K562 (cell line): Measurements from ENCODE around the gene ETNK2. TPM values are rescaled to one million over a fixed set of nuclear protein-coding genes. Genes with fewer than 3 reads are reported as not detected.

Experiments
- ATAC-seq: fragments of 200-7000 bp; cut with Tn5 transposase; 3 replicates; pipeline ENCODE4 v1.9.1; 2020; ENCODE audit warnings: moderate library complexity
- BruUV-seq: library from RNA; stranded (reverse); fragments of 400-500 nt; replicated peaks from 2 replicates; lab custom pipeline; 2021; lab: Mats Ljungman, UMichigan
- CTCF ChIA-PET: fragments of 300-600 bp; formaldehyde crosslinking; extraction: SDS; loops from one replicate; lab custom pipeline; 2021; ENCODE audit warnings: low intra/inter-chr PET ratio; lab: Yijun Ruan, JAX
- POLR2A ChIA-PET: fragments of 300-600, 350-650 bp; sonication (Branson Sonifier 250); formaldehyde crosslinking; extraction: SDS; loops from one replicate; lab custom pipeline; 2021; ENCODE audit warnings: antibody characterized with exemption, inconsistent platforms; lab: Yijun Ruan, JAX
- DNase-seq, 4 experiments: peaks; one replicate each; pipeline versions ENCODE4 v3.0.0 to v3.0.0-alpha.2; 2011 to 2018; ENCODE audit warnings: low spot score in 3 of 4, mixed read lengths in 3 of 4; ENCODE audit errors: extremely low read depth in 1 of 4
- FAIRE-seq: peaks from 2 replicates; lab custom pipeline; 2011; peaks lifted over from hg19 to GRCh38; lab: Jason Lieb, UNC
- H2AFZ ChIP-seq: 2 replicates; pipeline ENCODE4 v1.6.0; 2011; ENCODE audit warnings: low read depth, low read length, control low read depth, inconsistent platforms
- H3K27ac ChIP-seq: fragments of 200-600 bp; 3 replicates; pipeline ENCODE4 v1.8.0; 2011; ENCODE audit warnings: low read depth, mild to moderate bottlenecking, control low read depth, inconsistent platforms, low read length, moderate library complexity, mixed read lengths; ENCODE audit errors: extremely low read depth
- H3K27me3 ChIP-seq, 2 experiments: fragments of 300-600 bp in 1 of 2; 2 replicates in 1 of 2; 3 replicates in 1 of 2; pipeline versions ENCODE4 v1.6.0 to v1.8.0; 2011; ENCODE audit warnings: inconsistent platforms in 2 of 2, low read length in 2 of 2, mild to moderate bottlenecking in 1 of 2, mixed read lengths in 1 of 2, moderate library complexity in 1 of 2; ENCODE audit not compliant: control insufficient read depth in 2 of 2, insufficient read depth in 2 of 2
- H3K36me3 ChIP-seq: fragments of 300-600 bp; 3 replicates; pipeline ENCODE4 v1.8.0; 2011; ENCODE audit warnings: mild to moderate bottlenecking, low read length, inconsistent platforms; ENCODE audit not compliant: control insufficient read depth, insufficient read depth
- H3K4me1 ChIP-seq, 2 experiments: fragments of 200-600 bp in 1 of 2; replicated peaks in 1 of 2; 2 replicates in 1 of 2; 3 replicates in 1 of 2; pipeline versions ENCODE4 v1.5.1 to v1.8.0; 2011; ENCODE audit warnings: inconsistent platforms in 2 of 2, low read length in 2 of 2, mild to moderate bottlenecking in 1 of 2, mixed read lengths in 1 of 2, moderate library complexity in 1 of 2; ENCODE audit not compliant: control insufficient read depth in 2 of 2, insufficient read depth in 2 of 2
- H3K4me2 ChIP-seq: 2 replicates; pipeline ENCODE4 v1.6.1; 2011; ENCODE audit warnings: low read length, control low read depth, inconsistent platforms, mixed read lengths; ENCODE audit not compliant: insufficient read depth
- H3K4me3 ChIP-seq: fragments of 200-600 bp; sonication (generic), shearing (Covaris generic); 2 replicates; pipeline ENCODE4 v1.5.1; 2016; ENCODE audit warnings: control low read depth, inconsistent platforms
- H3K79me2 ChIP-seq: fragments of 200-600 bp; 3 replicates; pipeline ENCODE4 v1.8.0; 2011; ENCODE audit warnings: low read length, inconsistent platforms; ENCODE audit not compliant: control insufficient read depth, insufficient read depth
- H3K9ac ChIP-seq, 2 experiments: 2 replicates each; pipeline versions ENCODE4 v1.6.0 to v1.6.1; 2011; ENCODE audit warnings: low read depth in 2 of 2, low read length in 2 of 2, control low read depth in 1 of 2, inconsistent platforms in 1 of 2, mild to moderate bottlenecking in 1 of 2, mixed read lengths in 1 of 2; ENCODE audit not compliant: insufficient read depth in 1 of 2
- H3K9me1 ChIP-seq: one replicate; pipeline ENCODE4 v1.6.0; 2011; ENCODE audit warnings: inconsistent platforms, mild to moderate bottlenecking, low read length, moderate library complexity; ENCODE audit not compliant: control insufficient read depth, insufficient read depth
- H3K9me3 ChIP-seq: replicated peaks from 2 replicates; pipeline ENCODE4 v1.5.1; 2011; ENCODE audit warnings: low read depth, low read length, inconsistent platforms; ENCODE audit not compliant: control insufficient read depth, insufficient read depth
- H4K20me1 ChIP-seq: replicated peaks from 2 replicates; pipeline ENCODE4 v1.6.1; 2011; ENCODE audit warnings: low read length, inconsistent platforms, mixed read lengths; ENCODE audit not compliant: control insufficient read depth, insufficient read depth
- CREB3 ChIP-seq: fragments of 450-650 bp; conservative IDR thresholded peaks from 2 replicates; pipeline ENCODE4 v1.6.1; 2016; ENCODE audit warnings: missing genetic modification characterization, low read depth, mild to moderate bottlenecking, missing compliant biosample characterization, moderate library complexity
- MAZ ChIP-seq, 2 experiments: fragments of 450-650 bp in 1 of 2; sonication (generic) in 1 of 2; formaldehyde crosslinking; IDR thresholded peaks in 1 of 2; conservative IDR thresholded peaks in 1 of 2; 2 replicates each; pipeline versions ENCODE4 v1.4.0 to v1.5.0; 2020; ENCODE audit warnings: mild to moderate bottlenecking in 1 of 2, missing genetic modification reagents in 1 of 2
- NFIX ChIP-seq: fragments of 250-450 bp; sonication (Bioruptor Pico); IDR thresholded peaks from 2 replicates; pipeline ENCODE4 v1.4.0; 2020; ENCODE audit warnings: low read depth, mild to moderate bottlenecking, moderate library complexity
- RAD21 ChIP-seq, 2 experiments: fragments of 250-450 bp in 1 of 2; fragments of 450-650 bp in 1 of 2; sonication (Bioruptor Pico) in 1 of 2; formaldehyde crosslinking in 1 of 2; IDR thresholded peaks in 1 of 2; conservative IDR thresholded peaks in 1 of 2; 2 replicates each; pipeline versions ENCODE4 v1.4.0 to v1.8.0; 2020 to 2022; ENCODE audit warnings: mild to moderate bottlenecking in 2 of 2, moderate library complexity in 1 of 2
- SIN3A ChIP-seq, 2 experiments: fragments of 150-350 bp in 1 of 2; IDR thresholded peaks; 2 replicates each; pipeline ENCODE4 v1.6.1; 2011 to 2016; ENCODE audit warnings: borderline replicate concordance in 2 of 2, low read depth in 2 of 2, low read length in 2 of 2, mild to moderate bottlenecking in 2 of 2, moderate library complexity in 2 of 2; ENCODE audit not compliant: control insufficient read depth in 1 of 2
- SMARCC2 ChIP-seq: fragments of 450-650 bp; IDR thresholded peaks from 2 replicates; pipeline ENCODE4 v1.6.1; 2017; ENCODE audit warnings: antibody characterized with exemption, moderate library complexity, mild to moderate bottlenecking, low read depth
- VEZF1 ChIP-seq: fragments of 200-800 bp; sonication (Bioruptor generic); IDR thresholded peaks from 2 replicates; pipeline ENCODE4 v1.6.1; 2017; ENCODE audit warnings: missing genetic modification characterization, missing compliant biosample characterization
- XRCC5 ChIP-seq: fragments of 200-400 bp; formaldehyde crosslinking; IDR thresholded peaks from 2 replicates; pipeline ENCODE4 v1.6.1; 2017; ENCODE audit warnings: low read depth, mild to moderate bottlenecking, low read length
- ZBTB43 ChIP-seq: sonication (generic); formaldehyde crosslinking; IDR thresholded peaks from 2 replicates; pipeline ENCODE4 v1.8.0; 2023; ENCODE audit warnings: mild to moderate bottlenecking, missing genetic modification reagents
- ZNF347 ChIP-seq: fragments of 450-650 bp; formaldehyde crosslinking; IDR thresholded peaks from 2 replicates; pipeline ENCODE4 v1.4.0; 2020; ENCODE audit warnings: low read depth, mild to moderate bottlenecking, moderate library complexity
- WGBS: fragments of 100-300 bp; shearing (Covaris generic); methylation state at CpG from one replicate; pipeline ENCODE4 v1.1.6; 2016; ENCODE audit warnings: low coverage, mixed read lengths; ENCODE audit not compliant: insufficient coverage; ENCODE audit errors: missing lambda C conversion rate; 5-methylcytosine and 5-hydroxymethylcytosine counted together
- in situ Hi-C: fragments of 300-500 bp; cut with MboI; formaldehyde crosslinking; loops from 4 replicates; pipeline ENCODE4 v1.15.0; 2018; ENCODE audit warnings: inconsistent platforms, mixed read lengths
- intact Hi-C: fragments of 100-400 bp; cut with micrococcal nuclease; formaldehyde crosslinking; loops from 2 replicates; pipeline ENCODE4 v1.14.2; 2022
- polyA plus RNA-seq, 8 experiments: library from polyadenylated mRNA; depleted of rRNA in 4 of 8; stranded (reverse) in 5 of 8; unstranded in 3 of 8; fragments of >200 nt; fragmentation: Nextera tagmentation in 2 of 8; fragmentation: Illumina TruSeq in 1 of 8; extraction: Ambion mirVana in 2 of 8; extraction: Trizol in 1 of 8; gene quantifications; 2 replicates each; pipeline versions ENCODE4 v1.2.1 to v1.2.3, GENCODE V29; 2011 to 2014; ENCODE audit warnings: inconsistent platforms in 1 of 8, missing spikeins in 1 of 8
- total RNA-seq, 7 experiments: library from RNA; depleted of rRNA in 6 of 7; stranded (reverse); fragments of >200 nt in 6 of 7; fragmentation: Illumina TruSeq in 2 of 7; extraction: Trizol in 2 of 7; gene quantifications; 2 replicates each; pipeline versions ENCODE4 v1.2.1 to v1.2.3, GENCODE V29; 2011 to 2021; ENCODE audit warnings: low replicate concordance in 1 of 7

Gene ETNK2
- total and polyA plus RNA-seq, 9 of the 15 experiments (the other 6 are each of a cell fraction or from before 2014, with no cell fraction given): 0.03 to 0.38 (median 0.13) TPM; not detected in 4

GRCh38 chr1:204127597-204128242 is 24.1 kb downstream of the ETNK2 start:
- WGBS: 0% methylated on average over 5 of the region's 5 CpGs
- Histone ChIP-seq H2AFZ (no peak overlapping the region), H3K4me1 (peaks cover 0 to 15% of the 10 kb centered on the region in 2 experiments; a peak in 2 of 5 replicates), H3K9me1 (no peaks in the 10 kb centered on the region), H3K9ac (no peak overlapping the region), H3K4me2 (no peak overlapping the region), H3K4me3 (no peak overlapping the region), H3K27me3 (peaks cover 27 to 46% of the 10 kb centered on the region in 2 experiments; a peak in 4 of 5 replicates), H3K79me2 (no peaks in the 10 kb centered on the region), H3K36me3 (no peaks in the 10 kb centered on the region), H3K9me3 (no peaks in the 10 kb centered on the region), H3K27ac (no peak overlapping the region), H4K20me1 (peaks cover 1% of the 10 kb centered on the region; the same call in 1 of the 2 replicates)
- peak; percentile 50 to 71 (median 64) for DNase-seq
- FAIRE-seq: peak; percentile 35
- ChIA-PET POLR2A (interaction anchor here (1.0 kb wide), 2 partner anchors 257 to 276 kb away, joined by 4 read pairs; no protein-coding TSS in a partner anchor), CTCF (interaction anchor here (0.5 to 3.3 kb wide), 7 partner anchors 30 to 789 kb away, joined by 3 to 35 read pairs (median 8); partner anchors contain the start of gene SNRPE)
- in situ Hi-C loops: loop anchor here (5.0 kb wide), 1 partner anchor 265 kb away; the partner anchor contains the start of gene SNRPE
- ATAC-seq: peak; percentile 47
- intact Hi-C loops: loop anchor here (5.0 to 10.0 kb wide), 2 partner anchors 503 to 620 kb away; partner anchors contain the start of gene ATP2B4
- no TSS peak for BruUV-seq
- TF ChIP-seq XRCC5: peak; percentile 39; the same call in 1 of the 2 replicates
- TF ChIP-seq RAD21 (CRISPR knock-in tag; conservative IDR thresholded peaks at IDR 0.05 in 1 of 2, IDR thresholded peaks at IDR 0.05 in 1 of 2): peak; percentile 87
- peak; percentile 45; the same call in 1 of the 2 replicates for TF ChIP-seq NFIX (CRISPR knock-in tag)
- TF ChIP-seq ZBTB43 (CRISPR knock-in tag): no peak
- no peak for TF ChIP-seq SIN3A (IDR thresholded peaks at IDR 0.05; ENCODE audit: borderline replicate concordance in 2 of 2, control insufficient read depth in 1 of 2, low read depth in 2 of 2, low read length in 2 of 2)
- no peak for TF ChIP-seq SMARCC2
- TF ChIP-seq VEZF1 (CRISPR knock-in tag): peak; percentile 2; the same call in 1 of the 2 replicates
- TF ChIP-seq MAZ (CRISPR knock-in tag; conservative IDR thresholded peaks at IDR 0.05 in 1 of 2, IDR thresholded peaks at IDR 0.05 in 1 of 2): no peak
- no peak for TF ChIP-seq ZNF347 (CRISPR knock-in tag)
- no peak for TF ChIP-seq CREB3 (tag)
